PC-3 (cell line): ENCODE results near the gene CIB2.

ENCODE experiments used
- EZH2 ChIP-seq: fragments of 300-600 bp; sonication (generic); IDR thresholded peaks from one replicate; pipeline ENCODE4 v1.6.1; 2017; ENCODE audit warnings: antibody characterized with exemption, mild to moderate bottlenecking, low read length; ENCODE audit not compliant: unreplicated experiment
- EZH2phosphoT487 ChIP-seq: fragments of 300-600 bp; sonication (generic); IDR thresholded peaks from 2 replicates; pipeline ENCODE4 v1.6.1; 2018; ENCODE audit warnings: mild to moderate bottlenecking, antibody characterized with exemption, low read length, borderline replicate concordance
- TF ChIP-seq, protein P1 (sequence below): fragments of 300-600 bp; sonication (generic); conservative IDR thresholded peaks from 2 replicates; pipeline ENCODE4 v1.5.1; 2017; ENCODE audit warnings: antibody characterized with exemption, low read depth, mild to moderate bottlenecking, low read length

DNA sequence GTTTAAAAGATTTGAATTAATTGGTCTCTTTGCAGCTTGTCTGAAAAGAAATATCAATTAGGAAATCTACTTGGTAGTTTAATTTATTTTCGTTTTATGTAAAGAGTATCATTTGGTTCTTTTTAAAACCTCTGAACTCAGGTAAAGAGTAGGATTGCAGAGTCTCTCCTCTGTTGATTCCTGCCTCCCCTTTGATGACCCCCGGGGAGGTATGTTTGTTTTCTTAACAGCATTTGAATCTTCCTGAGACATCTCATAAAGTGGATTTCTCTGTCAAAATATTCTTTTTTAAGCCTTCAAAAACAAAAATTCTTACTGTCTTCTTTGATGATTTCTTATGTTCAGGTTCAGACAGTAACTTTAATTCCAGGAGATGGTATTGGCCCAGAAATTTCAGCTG, 26.0 kb upstream of the CIB2 start:
- TF ChIP-seq, protein P1, sequence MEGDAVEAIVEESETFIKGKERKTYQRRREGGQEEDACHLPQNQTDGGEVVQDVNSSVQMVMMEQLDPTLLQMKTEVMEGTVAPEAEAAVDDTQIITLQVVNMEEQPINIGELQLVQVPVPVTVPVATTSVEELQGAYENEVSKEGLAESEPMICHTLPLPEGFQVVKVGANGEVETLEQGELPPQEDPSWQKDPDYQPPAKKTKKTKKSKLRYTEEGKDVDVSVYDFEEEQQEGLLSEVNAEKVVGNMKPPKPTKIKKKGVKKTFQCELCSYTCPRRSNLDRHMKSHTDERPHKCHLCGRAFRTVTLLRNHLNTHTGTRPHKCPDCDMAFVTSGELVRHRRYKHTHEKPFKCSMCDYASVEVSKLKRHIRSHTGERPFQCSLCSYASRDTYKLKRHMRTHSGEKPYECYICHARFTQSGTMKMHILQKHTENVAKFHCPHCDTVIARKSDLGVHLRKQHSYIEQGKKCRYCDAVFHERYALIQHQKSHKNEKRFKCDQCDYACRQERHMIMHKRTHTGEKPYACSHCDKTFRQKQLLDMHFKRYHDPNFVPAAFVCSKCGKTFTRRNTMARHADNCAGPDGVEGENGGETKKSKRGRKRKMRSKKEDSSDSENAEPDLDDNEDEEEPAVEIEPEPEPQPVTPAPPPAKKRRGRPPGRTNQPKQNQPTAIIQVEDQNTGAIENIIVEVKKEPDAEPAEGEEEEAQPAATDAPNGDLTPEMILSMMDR: no peak
- no peak for TF ChIP-seq EZH2phosphoT487
- no peak for TF ChIP-seq EZH2
